Lung (tissue), 16 donors: ENCODE measurements around the gene CLEC2D. TPM values are rescaled to one million over a fixed set of nuclear protein-coding genes. Genes with fewer than 3 reads are reported as not detected.

ENCODE experiments used
- ATAC-seq: fragments of 200-7000 bp; cut with Tn5 transposase; one replicate; pipeline ENCODE4 v1.9.1; 2020; ENCODE audit warnings: moderate number of reproducible peaks; ENCODE audit not compliant: insufficient read depth, low FRiP score
- DNase-seq, 3 donors: peaks; one replicate each; pipeline ENCODE4 v3.0.0-alpha.2; 2013 to 2017
- H3K27ac ChIP-seq, 2 donors: one replicate each; pipeline ENCODE4 v1.5.1; 2013; ENCODE audit warnings: mild to moderate bottlenecking in 2 of 2, moderate library complexity in 2 of 2, control low read depth in 1 of 2, inconsistent platforms in 1 of 2, low read depth in 1 of 2, low read length in 1 of 2
- H3K27me3 ChIP-seq, 3 donors: one replicate each; pipeline ENCODE4 v1.5.1; 2013; ENCODE audit warnings: low read length in 2 of 3; ENCODE audit not compliant: control insufficient read depth in 3 of 3, insufficient read depth in 3 of 3
- H3K36me3 ChIP-seq, 4 donors: one replicate each; pipeline ENCODE4 v1.5.1; 2013; ENCODE audit warnings: low read length in 4 of 4, mild to moderate bottlenecking in 1 of 4, moderate library complexity in 1 of 4; ENCODE audit not compliant: control insufficient read depth in 4 of 4, insufficient read depth in 4 of 4
- H3K4me1 ChIP-seq, 5 donors: one replicate each; pipeline ENCODE4 v1.5.1; 2013; ENCODE audit warnings: low read length in 5 of 5, mild to moderate bottlenecking in 2 of 5, moderate library complexity in 1 of 5; ENCODE audit not compliant: control insufficient read depth in 5 of 5, insufficient read depth in 5 of 5
- H3K4me3 ChIP-seq: one replicate; pipeline ENCODE4 v1.5.1; 2013; ENCODE audit warnings: mild to moderate bottlenecking, control low read depth, moderate library complexity
- H3K9ac ChIP-seq, 2 donors: one replicate each; pipeline ENCODE4 v1.5.1; 2013; ENCODE audit warnings: low read length in 2 of 2, control low read depth in 1 of 2; ENCODE audit not compliant: insufficient read depth in 1 of 2
- H3K9me3 ChIP-seq, 4 donors: one replicate each; pipeline ENCODE4 v1.5.1; 2013; ENCODE audit warnings: low read length in 3 of 4, mild to moderate bottlenecking in 1 of 4, moderate library complexity in 1 of 4; ENCODE audit not compliant: control insufficient read depth in 4 of 4, insufficient read depth in 3 of 4
- WGBS, 2 donors: extraction: QIAGEN DNeasy Blood & Tissue Kit; methylation state at CpG; one replicate each; pipeline ENCODE4 v1.1.7; 2013; 5-methylcytosine and 5-hydroxymethylcytosine counted together
- long read RNA-seq, 5 donors: transcript quantifications; one replicate each; lab custom pipeline, GENCODE V29; 2026
- polyA plus RNA-seq, 2 donors: library from polyadenylated mRNA; stranded (reverse); fragments of 200-250 nt; gene quantifications; one replicate each; pipeline ENCODE4 v1.2.1, GENCODE V29; 2013
- total RNA-seq, 2 donors: library from RNA; depleted of rRNA in 1 of 2; stranded (reverse); fragments of >200 nt in 1 of 2; gene quantifications; one replicate each; pipeline ENCODE4 v1.2.1, GENCODE V29; 2014 to 2021
- TF ChIP-seq, protein P1 (sequence below): IDR thresholded peaks from 2 replicates; pipeline ENCODE4 v1.5.1; 2012; ENCODE audit warnings: mild to moderate bottlenecking; ENCODE audit errors: control extremely low read depth, extremely low read depth
- donor health status: control.
- donor health status: control.
- donor health status: Bipolar disorder and iron deficiency.
- donor health status: healthy.
- donor health status: DM: yes; HTN: yes; CAD: no.

The CLEC2D gene, protein sequence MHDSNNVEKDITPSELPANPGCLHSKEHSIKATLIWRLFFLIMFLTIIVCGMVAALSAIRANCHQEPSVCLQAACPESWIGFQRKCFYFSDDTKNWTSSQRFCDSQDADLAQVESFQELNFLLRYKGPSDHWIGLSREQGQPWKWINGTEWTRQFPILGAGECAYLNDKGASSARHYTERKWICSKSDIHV
- total RNA-seq, result 10 to 100 TPM; 11.6 to 30.5 TPM
- polyA plus RNA-seq, result 1 to 10 TPM; 4.4 to 6.4 TPM
- long read RNA-seq, donor 1, result 0 reads
- long read RNA-seq, donor 2, result 0 reads
- long read RNA-seq, donor 3, partial matches to known transcripts, result 0 of 1 reads
- long read RNA-seq, donor 3, other reads (novel, unspliced or antisense), result 0 of 1 reads
- long read RNA-seq, donor 4, result 0 reads
- long read RNA-seq, donor 5, result 0 reads

DNA sequence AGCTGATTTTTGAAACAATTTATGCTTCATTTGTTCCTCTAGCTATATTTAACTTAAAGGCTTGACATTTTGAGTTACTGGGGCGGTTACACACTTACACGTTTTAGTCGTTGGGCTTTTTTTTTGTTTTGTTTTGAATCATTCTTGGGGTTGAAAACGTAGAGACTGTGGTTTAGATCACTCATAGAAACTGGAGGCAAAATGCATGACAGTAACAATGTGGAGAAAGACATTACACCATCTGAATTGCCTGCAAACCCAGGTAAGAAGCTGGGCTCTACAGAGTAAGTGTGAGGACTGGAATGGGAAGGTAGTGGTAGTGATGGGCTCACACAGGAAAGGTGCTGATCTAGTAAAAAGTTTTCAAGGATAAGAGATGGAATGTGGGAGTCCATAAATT, at the start of gene CLEC2D:
CLEC2D (plus strand) TSS at position 180 of the 400 bp plus-strand sequence; CDS start at position 202, 22 bp downstream.
- TF ChIP-seq, protein P1, sequence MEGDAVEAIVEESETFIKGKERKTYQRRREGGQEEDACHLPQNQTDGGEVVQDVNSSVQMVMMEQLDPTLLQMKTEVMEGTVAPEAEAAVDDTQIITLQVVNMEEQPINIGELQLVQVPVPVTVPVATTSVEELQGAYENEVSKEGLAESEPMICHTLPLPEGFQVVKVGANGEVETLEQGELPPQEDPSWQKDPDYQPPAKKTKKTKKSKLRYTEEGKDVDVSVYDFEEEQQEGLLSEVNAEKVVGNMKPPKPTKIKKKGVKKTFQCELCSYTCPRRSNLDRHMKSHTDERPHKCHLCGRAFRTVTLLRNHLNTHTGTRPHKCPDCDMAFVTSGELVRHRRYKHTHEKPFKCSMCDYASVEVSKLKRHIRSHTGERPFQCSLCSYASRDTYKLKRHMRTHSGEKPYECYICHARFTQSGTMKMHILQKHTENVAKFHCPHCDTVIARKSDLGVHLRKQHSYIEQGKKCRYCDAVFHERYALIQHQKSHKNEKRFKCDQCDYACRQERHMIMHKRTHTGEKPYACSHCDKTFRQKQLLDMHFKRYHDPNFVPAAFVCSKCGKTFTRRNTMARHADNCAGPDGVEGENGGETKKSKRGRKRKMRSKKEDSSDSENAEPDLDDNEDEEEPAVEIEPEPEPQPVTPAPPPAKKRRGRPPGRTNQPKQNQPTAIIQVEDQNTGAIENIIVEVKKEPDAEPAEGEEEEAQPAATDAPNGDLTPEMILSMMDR, result no peak
- no peak for DNase-seq
- 82 to 91% methylated on average over 4 of the region's 4 CpGs for WGBS, 2 donors
- Histone ChIP-seq H3K4me3 (no peak within 1 kb of the TSS), H3K4me1 (peaks cover 0 to 9% (median 0%) of the 10 kb centered on the region in 5 donors), H3K9ac (no peak within 1 kb of the TSS), H3K9me3 (no peaks in the 10 kb centered on the region), H3K27ac (no peak within 1 kb of the TSS), H3K36me3 (peaks cover 0 to 6% (median 3%) of the 10 kb centered on the region in 4 donors), H3K27me3 (no peaks in the 10 kb centered on the region)
- ATAC-seq, result no peak

DNA sequence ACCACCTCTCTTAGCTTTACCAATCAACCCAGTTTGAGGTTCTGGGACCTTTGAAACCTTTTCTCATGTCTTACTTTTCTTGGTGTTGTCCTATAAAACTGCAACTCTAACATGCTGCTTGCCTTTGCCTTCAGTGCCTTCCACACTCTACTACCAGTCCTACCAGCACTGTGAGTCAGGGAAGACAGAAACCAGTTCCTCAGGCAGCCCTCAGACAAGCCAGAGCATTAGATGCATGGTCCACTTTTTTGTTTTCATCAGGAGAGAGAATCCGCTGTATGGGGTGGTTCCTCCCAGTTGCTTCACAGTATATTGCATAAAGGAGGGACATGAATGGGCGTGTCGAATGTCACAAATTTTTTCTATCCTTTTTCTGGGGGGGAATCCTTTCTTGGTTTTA, 44.5 kb upstream of the CLEC2D start:
- Histone ChIP-seq H3K4me1 (no peaks in the 10 kb centered on the region), H3K9ac (no peak overlapping the region), H3K27me3 (no peaks in the 10 kb centered on the region), H3K27ac (no peak overlapping the region), H3K9me3 (no peaks in the 10 kb centered on the region), H3K36me3 (no peaks in the 10 kb centered on the region), H3K4me3 (no peak overlapping the region)
- no peak for DNase-seq
- 86 to 92% methylated on average over 3 of the region's 3 CpGs for WGBS, 2 donors
- TF ChIP-seq, protein P1, result no peak
- no peak for ATAC-seq

DNA sequence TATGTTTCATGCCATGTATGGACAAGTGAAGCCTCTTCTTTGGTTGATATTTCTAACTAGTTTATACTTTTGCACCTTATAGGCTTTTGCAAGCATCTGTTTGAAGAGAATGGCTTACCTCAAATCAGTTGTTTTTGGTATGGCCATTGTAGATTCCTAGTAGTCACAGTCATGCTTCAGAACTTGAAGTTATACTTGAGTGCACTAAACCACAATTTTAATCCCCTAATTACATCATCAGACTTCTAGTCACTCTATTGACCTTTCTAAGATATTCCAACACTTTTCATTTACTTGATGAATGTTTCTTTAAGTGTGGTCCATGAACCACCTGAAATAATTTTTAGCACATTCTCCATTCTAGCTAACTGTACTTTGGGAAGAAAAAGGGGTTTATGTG, 43.2 kb upstream of the CLEC2D start:
- Histone ChIP-seq H3K9me3 (no peaks in the 10 kb centered on the region), H3K27me3 (no peaks in the 10 kb centered on the region), H3K27ac (no peak overlapping the region), H3K36me3 (no peaks in the 10 kb centered on the region), H3K9ac (no peak overlapping the region), H3K4me1 (no peaks in the 10 kb centered on the region), H3K4me3 (no peak overlapping the region)
- TF ChIP-seq, protein P1, result no peak
- no peak for DNase-seq
- no peak for ATAC-seq
